Retinal pigment epithelial cell (primary cell): ENCODE measurements around the gene COLEC11.
"Not testable (repeated sequence)": the region's sequence is repeated elsewhere in the genome, so short reads cannot be mapped to it uniquely, and the experiment has no call there.

Source experiments
- DNase-seq: peaks from one replicate; pipeline ENCODE4 v3.0.0-alpha.2; 2010; ENCODE audit warnings: low read depth
- H3K4me3 ChIP-seq: 2 replicates; pipeline ENCODE4 v1.5.1; 2011; ENCODE audit warnings: mild to moderate bottlenecking, low read length, control low read depth, moderate library complexity
- TF ChIP-seq, protein P1 (sequence below): conservative IDR thresholded peaks from 2 replicates; pipeline ENCODE4 v1.5.1; 2011; ENCODE audit warnings: low read depth, low read length, control low read depth, inconsistent platforms

Gene COLEC11

GRCh38 chr2:3655871-3656761 is 61.2 kb downstream of the COLEC11 start:
- TF ChIP-seq, protein P1, sequence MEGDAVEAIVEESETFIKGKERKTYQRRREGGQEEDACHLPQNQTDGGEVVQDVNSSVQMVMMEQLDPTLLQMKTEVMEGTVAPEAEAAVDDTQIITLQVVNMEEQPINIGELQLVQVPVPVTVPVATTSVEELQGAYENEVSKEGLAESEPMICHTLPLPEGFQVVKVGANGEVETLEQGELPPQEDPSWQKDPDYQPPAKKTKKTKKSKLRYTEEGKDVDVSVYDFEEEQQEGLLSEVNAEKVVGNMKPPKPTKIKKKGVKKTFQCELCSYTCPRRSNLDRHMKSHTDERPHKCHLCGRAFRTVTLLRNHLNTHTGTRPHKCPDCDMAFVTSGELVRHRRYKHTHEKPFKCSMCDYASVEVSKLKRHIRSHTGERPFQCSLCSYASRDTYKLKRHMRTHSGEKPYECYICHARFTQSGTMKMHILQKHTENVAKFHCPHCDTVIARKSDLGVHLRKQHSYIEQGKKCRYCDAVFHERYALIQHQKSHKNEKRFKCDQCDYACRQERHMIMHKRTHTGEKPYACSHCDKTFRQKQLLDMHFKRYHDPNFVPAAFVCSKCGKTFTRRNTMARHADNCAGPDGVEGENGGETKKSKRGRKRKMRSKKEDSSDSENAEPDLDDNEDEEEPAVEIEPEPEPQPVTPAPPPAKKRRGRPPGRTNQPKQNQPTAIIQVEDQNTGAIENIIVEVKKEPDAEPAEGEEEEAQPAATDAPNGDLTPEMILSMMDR, result no peak
- no peak for DNase-seq
- no peak overlapping the region for H3K4me3 ChIP-seq

DNA sequence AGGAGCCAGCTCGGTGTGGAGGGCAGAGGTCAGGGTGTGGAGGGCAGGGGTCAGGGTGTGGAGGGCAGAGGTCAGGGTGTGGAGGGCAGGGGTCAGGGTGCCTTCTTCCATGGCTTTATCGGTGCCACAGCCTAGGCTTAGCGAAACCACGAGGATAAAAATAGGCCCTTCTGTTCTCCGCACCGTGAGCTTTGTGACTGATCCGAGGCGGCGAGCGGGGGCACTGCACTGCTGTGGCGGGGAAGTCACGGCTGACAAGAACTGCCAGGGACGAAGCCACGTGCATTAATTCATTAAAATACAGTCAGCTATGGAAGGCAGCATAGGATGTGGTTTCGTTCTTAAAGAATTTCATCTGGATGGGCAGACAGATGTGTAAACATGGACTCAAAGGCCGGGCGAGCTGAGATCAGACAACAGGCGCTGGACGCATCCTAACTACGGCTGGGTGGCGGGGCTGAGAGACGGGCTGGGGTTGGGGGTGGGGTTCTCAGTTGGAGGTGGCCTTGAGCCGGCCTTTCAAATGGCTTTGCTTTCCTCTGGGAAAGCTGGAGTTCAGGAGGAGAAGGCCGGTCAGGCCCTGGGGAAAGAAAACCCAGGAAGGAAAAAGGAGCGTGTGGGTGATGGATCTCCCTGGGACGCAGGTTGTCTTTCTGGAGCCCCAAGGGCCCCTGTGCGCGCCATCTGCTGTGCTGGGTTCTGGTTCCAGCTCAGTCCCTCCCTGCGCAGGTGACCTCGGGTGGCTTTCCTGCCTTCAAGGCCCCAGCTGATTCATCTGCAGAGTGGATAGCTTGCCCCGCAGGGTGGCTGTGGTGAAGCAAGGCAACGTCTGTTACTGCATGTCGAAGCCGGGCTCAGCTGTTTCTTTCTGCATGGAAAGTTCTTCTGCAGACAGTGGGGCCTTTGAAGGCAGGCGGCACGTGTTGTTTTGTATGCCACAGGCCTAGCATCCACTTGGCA is 62.1 kb downstream of the COLEC11 start:
- no peak overlapping the region for H3K4me3 ChIP-seq
- DNase-seq, result no peak
- TF ChIP-seq, protein P1, result no peak

DNA sequence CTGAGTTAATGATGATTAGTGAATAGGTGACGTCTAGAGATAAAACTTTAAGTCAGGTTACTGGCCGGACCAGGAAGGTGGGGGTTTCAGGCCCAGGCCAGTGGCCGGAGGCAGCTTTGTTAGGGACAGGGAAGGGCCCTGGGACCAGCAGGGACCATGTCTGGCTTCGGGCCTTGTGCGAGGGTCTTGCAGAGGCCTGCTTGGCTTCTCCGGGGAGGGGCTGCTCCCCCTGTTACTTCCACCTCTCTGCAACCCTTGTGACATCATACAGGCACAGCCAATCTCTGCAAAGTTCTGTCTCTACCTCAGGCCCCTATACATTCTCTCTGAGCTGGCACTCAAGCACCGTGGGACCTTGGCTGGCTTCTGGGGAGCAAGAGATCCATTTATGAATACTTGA is 63.0 kb downstream of the COLEC11 start, which contains the start of gene ALLC:
Gene ALLC, plus strand, starts transcription at position 320 of the 400 bp plus-strand sequence. CDS start 12,958 bp downstream, outside the sequence.
- TF ChIP-seq, protein P1, result no peak
- DNase-seq, result no peak

GRCh38 chr2:3659447-3660432 is 64.8 kb downstream of the COLEC11 start:
- DNase-seq, result no peak
- TF ChIP-seq, protein P1, result no peak
- H3K4me3 ChIP-seq, result no peak overlapping the region

More for the DNA sequence above, 63.0 kb downstream of the COLEC11 start, which contains the start of gene ALLC:
- H3K4me3 ChIP-seq, result no peak within 1 kb of the TSS

DNA sequence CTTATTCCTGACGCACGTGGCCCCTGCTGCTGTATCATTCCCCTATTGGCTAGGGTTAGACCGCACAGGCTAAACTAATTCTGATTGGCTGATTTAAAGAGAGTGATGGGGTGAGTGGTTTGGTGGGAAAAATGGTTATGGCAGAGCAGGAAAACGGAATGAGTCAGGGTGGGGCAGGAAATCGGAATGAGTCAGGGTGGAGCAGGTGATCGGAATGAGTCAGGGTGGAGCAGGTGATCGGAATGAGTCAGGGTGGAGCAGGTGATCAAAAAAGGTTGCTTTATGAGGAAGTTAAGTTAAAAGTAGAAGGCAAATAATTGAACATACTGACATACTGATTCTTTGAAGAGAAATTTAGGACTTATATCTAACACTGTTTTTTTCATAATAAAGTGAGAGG is 65.7 kb downstream of the COLEC11 start:
- DNase-seq, H3K4me3 ChIP-seq: not testable (repeated sequence)

DNA sequence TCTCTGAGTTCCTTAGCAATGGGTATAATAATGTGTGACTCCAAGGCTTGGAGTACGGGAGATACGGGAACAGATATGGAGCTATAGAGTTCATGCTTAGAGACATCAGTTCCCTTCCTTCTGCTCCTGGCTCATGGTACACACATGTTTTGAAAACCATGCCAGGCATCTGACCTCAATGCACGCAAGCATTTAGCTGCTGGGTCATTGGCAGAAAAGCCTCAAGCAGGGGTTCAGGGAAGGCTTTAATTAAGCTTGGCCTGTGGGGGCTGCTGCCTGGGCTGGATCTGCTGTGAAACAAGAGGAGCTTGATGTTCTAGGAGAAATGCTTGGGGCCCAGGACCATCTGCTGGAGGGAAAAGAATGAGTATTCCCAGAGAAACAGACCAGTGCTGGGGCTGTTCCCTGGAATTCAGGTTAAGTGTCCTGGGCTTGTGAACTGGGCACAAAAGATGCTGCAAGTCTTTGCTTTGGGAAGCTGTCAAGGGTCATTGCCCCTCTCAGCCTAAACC is 66.3 kb downstream of the COLEC11 start:
- H3K4me3 ChIP-seq, result no peak overlapping the region
- TF ChIP-seq, protein P1, result no peak
- DNase-seq, result no peak
